HG02981 (cell line): ENCODE measurements around the gene SLC7A8.

Experiments
- ATAC-seq: cut with Tn5 transposase; IDR thresholded peaks from one replicate; pipeline ENCODE4 v1.9.1; 2021; ENCODE audit warnings: mild to moderate bottlenecking, moderate library complexity; ENCODE audit not compliant: unreplicated experiment

SLC7A8 gene

GRCh38 chr14:23097786-23098185 lies 85.7 kb downstream of the SLC7A8 start:
- no peak for ATAC-seq

GRCh38 chr14:23095196-23096108 lies 88.0 kb downstream of the SLC7A8 start, which contains the start of gene C14orf119:
Gene C14orf119 (plus strand): TSS chr14:23095505. CDS start chr14:23097659, 2,154 bp downstream.
- ATAC-seq: peak; percentile 89

GRCh38 chr14:23094666-23095195 lies 88.7 kb downstream of the SLC7A8 start, which contains the start of gene ACIN1:
Gene ACIN1 (minus strand): TSS chr14:23095136. CDS start chr14:23095112, 24 bp downstream.
- ATAC-seq: peak; percentile 14

- peak; percentile 26 for ATAC-seq
These were observed 89.3 kb downstream of the SLC7A8 start for GRCh38 chr14:23093991-23094665.

- no peak for ATAC-seq
These were observed 89.9 kb downstream of the SLC7A8 start for GRCh38 chr14:23093526-23093925.

GRCh38 chr14:23093104-23093503 lies 90.4 kb downstream of the SLC7A8 start:
- ATAC-seq: no peak

GRCh38 chr14:23091294-23092225 lies 91.9 kb downstream of the SLC7A8 start:
- ATAC-seq: no peak

- no peak for ATAC-seq
These were observed 93.2 kb downstream of the SLC7A8 start for GRCh38 chr14:23090254-23090636.

- no peak for ATAC-seq
These were observed 93.8 kb downstream of the SLC7A8 start for GRCh38 chr14:23089498-23090253.

- no peak for ATAC-seq
These were observed 96.9 kb downstream of the SLC7A8 start for GRCh38 chr14:23086565-23086964.

GRCh38 chr14:23085458-23085857 lies 98.0 kb downstream of the SLC7A8 start:
- ATAC-seq: no peak

GRCh38 chr14:23080474-23080873 lies 103.0 kb downstream of the SLC7A8 start:
- ATAC-seq: no peak

- ATAC-seq: no peak
These were observed 103.7 kb downstream of the SLC7A8 start for GRCh38 chr14:23079716-23080115.

- ATAC-seq: no peak
These were observed 104.8 kb downstream of the SLC7A8 start for GRCh38 chr14:23078692-23079116.

GRCh38 chr14:23077962-23078361 lies 105.5 kb downstream of the SLC7A8 start:
- no peak for ATAC-seq

GRCh38 chr14:23076785-23077408 lies 106.6 kb downstream of the SLC7A8 start:
- no peak for ATAC-seq
